DMS79 (cell line): Measurements from ENCODE around the gene GIMD1.

Source experiments
- DNase-seq: peaks from one replicate; lab custom pipeline; 2025; lab: John Stamatoyannopoulos, UW

The GIMD1 gene

DNA sequence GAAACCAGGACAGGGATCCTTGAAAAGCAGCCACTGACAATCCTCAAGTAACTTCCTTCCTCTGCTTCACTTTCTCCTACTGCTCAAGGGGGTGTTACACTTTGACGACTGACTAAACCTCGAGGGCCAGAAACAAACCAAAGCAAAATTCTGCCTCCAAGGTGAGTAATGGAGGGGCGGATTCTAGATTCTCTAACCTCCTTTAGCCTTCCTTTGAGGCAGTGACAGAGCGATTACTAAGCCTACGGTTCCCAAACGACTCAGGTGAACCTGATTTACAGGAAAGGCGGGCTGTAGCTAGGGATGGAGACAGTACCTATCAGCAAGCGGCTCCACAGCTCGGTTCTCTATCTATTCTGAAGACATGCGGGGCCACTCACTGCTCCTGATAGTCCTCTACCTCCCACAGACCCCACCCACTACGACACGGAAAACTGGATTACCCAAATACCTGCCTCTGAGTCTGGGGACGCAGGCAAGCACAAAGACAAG, 53.1 kb downstream of the GIMD1 start:
- no peak for DNase-seq

DNA sequence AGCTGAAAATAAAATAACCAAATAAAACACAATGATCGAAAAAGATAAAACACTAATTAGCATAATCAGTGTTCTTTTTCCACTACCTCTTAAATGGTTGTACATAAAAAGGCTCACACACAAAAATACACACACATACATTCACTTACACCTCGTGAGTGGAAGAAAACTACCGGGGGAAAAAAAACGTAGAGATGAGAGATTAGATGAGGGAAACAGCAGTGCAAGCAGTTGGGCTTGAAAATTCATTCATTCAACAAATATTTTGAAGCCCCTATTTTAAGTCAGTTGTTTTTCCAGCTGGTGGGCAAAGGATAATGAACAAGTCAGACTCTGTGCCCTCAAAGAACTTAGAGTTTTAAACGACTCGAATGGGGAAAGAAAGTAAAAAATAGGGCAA, 53.6 kb downstream of the GIMD1 start:
- DNase-seq = no peak

DNA sequence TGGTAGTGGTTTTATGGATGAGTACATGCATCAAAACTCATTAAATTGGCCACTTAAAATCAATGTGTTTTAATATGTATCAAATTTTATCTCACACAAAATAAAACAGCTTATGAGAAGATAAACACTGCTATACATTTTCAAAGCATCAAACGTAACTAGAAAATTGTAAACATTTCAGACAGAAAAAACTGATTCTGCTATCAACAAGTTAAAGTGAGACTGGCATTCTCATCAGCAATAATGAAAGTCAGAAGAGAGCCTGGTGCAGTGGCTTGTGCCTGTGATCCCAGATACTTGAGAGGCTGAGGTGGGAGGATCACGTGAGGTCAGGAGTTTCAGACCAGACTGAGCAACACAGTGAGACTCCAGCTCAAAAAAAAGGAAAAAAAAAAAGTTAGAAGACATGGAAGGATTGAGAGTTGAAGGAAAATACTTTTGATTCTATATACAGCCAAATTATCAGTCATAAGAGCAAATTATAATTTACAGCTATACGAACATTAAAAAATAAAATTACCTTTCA, 55.5 kb downstream of the GIMD1 start:
- no peak for DNase-seq

DNA sequence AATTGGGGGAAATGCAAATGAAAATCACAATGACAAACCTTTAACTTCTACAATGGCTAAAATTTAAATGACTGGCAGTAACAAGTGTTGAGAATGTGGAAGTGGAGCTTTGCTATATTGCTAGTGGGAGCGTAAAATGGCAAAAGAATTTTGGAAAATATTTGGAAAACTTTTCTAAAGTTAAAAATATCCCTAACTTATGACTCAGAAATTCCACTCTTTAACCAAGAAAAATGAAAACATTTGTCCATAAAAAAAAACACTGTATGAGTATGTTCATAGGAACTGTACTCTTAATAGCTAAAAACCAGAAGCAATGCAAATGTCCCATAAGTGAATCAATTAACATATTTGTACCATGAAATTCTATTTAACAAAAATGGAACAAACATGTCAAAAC, 56.2 kb downstream of the GIMD1 start:
- no peak for DNase-seq
